GM19193 (cell line): ENCODE results near the gene GPC6.

Source experiments
- POLR2A ChIP-seq: IDR thresholded peaks from 4 replicates; pipeline ENCODE4 v1.6.1; 2011; ENCODE audit not compliant: insufficient read depth, insufficient read length; ENCODE audit errors: extremely low read depth

The GPC6 gene

GRCh38 chr13:94115054-94115453, 888.4 kb downstream of the GPC6 start:
- no peak for TF ChIP-seq POLR2A

- no peak for TF ChIP-seq POLR2A
Measured at GRCh38 chr13:94119360-94119936, 892.8 kb downstream of the GPC6 start.

GRCh38 chr13:94120878-94121277, 894.3 kb downstream of the GPC6 start:
- no peak for TF ChIP-seq POLR2A

GRCh38 chr13:94121686-94122085, 895.1 kb downstream of the GPC6 start:
- no peak for TF ChIP-seq POLR2A

GRCh38 chr13:94122300-94122915, 895.8 kb downstream of the GPC6 start:
- TF ChIP-seq POLR2A = no peak

GRCh38 chr13:94123557-94123956, 897.0 kb downstream of the GPC6 start:
- TF ChIP-seq POLR2A = no peak

- TF ChIP-seq POLR2A = no peak
Measured at GRCh38 chr13:94128430-94128829, 901.8 kb downstream of the GPC6 start.

GRCh38 chr13:94129490-94129894, 902.9 kb downstream of the GPC6 start:
- TF ChIP-seq POLR2A = no peak

- TF ChIP-seq POLR2A = no peak
Measured at GRCh38 chr13:94138831-94139230, 912.2 kb downstream of the GPC6 start.

- TF ChIP-seq POLR2A = no peak
Measured at GRCh38 chr13:94139393-94139995, 912.9 kb downstream of the GPC6 start.

GRCh38 chr13:94140027-94140426, 913.4 kb downstream of the GPC6 start:
- no peak for TF ChIP-seq POLR2A

GRCh38 chr13:94140511-94140910, 913.9 kb downstream of the GPC6 start:
- no peak for TF ChIP-seq POLR2A

- TF ChIP-seq POLR2A = no peak
Measured at GRCh38 chr13:94143624-94144350, 917.2 kb downstream of the GPC6 start.

- no peak for TF ChIP-seq POLR2A
Measured at GRCh38 chr13:94145966-94146365, 919.4 kb downstream of the GPC6 start.

- no peak for TF ChIP-seq POLR2A
Measured at GRCh38 chr13:94153586-94153985, 927.0 kb downstream of the GPC6 start.

- no peak for TF ChIP-seq POLR2A
Measured at GRCh38 chr13:94154367-94154766, 927.8 kb downstream of the GPC6 start.
